ENCODE results near the gene CLIC1.

DNA sequence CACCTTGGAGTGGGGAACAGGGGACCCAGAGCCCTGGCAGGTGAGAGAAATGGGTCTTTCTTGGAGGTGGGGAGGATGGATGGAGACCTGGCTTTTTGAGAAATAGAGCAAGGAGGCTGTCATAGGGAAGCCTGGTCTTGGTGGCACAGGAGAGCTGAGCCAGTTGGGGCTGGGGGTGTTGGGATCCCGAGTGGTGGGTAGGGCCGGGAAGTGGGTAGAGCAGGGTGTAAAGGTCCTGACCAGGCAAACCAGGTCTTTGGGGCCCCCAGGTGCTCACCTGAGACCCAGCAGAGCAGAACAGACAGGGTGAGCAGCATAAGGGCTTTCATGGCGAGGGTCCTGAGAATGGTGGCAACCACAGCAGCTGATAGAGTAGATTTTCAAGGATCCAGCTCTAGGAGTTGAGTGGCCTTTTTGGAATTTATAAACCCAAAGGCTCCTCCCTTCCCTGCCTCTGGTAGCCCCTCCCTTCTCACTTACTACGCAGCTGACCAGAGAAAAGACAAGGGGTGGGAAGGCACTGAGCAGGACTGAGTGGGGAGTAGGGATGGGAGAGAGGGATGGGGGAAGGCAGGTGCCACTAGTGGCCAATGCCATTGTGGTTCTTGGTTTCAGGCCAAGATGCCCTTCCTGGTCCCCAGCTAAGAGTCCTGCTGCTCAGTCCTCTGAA is 14.8 kb downstream of the CLIC1 start, which contains the start of gene LY6G6C:
- TF ChIP-seq, protein P1, sequence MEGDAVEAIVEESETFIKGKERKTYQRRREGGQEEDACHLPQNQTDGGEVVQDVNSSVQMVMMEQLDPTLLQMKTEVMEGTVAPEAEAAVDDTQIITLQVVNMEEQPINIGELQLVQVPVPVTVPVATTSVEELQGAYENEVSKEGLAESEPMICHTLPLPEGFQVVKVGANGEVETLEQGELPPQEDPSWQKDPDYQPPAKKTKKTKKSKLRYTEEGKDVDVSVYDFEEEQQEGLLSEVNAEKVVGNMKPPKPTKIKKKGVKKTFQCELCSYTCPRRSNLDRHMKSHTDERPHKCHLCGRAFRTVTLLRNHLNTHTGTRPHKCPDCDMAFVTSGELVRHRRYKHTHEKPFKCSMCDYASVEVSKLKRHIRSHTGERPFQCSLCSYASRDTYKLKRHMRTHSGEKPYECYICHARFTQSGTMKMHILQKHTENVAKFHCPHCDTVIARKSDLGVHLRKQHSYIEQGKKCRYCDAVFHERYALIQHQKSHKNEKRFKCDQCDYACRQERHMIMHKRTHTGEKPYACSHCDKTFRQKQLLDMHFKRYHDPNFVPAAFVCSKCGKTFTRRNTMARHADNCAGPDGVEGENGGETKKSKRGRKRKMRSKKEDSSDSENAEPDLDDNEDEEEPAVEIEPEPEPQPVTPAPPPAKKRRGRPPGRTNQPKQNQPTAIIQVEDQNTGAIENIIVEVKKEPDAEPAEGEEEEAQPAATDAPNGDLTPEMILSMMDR (IDR thresholded peaks at IDR 0.05) = no peak
- no peak for TF ChIP-seq POLR2AphosphoS5 (IDR thresholded peaks at IDR 0.05)
- no peak for TF ChIP-seq POLR2A (IDR thresholded peaks at IDR 0.05)

Data from gastroesophageal sphincter (tissue), 3 donors.